HepG2 (cell line): ENCODE measurements around the gene RGL1.

Experiments used
- GTF2F1 ChIP-seq: fragments of 150-350 bp; IDR thresholded peaks from 2 replicates; pipeline ENCODE4 v1.6.1; 2014; ENCODE audit warnings: low read length
- KLF16 ChIP-seq, 2 experiments: sonication (generic) in 1 of 2; formaldehyde crosslinking in 1 of 2; IDR thresholded peaks; 2 replicates each; pipeline versions ENCODE4 v1.6.1 to v1.8.0; 2016 to 2023; ENCODE audit warnings: missing genetic modification reagents in 2 of 2, missing compliant biosample characterization in 1 of 2
- POLR2A ChIP-seq, 2 experiments: IDR thresholded peaks; 2 replicates each; pipeline ENCODE4 v1.6.1; 2011; ENCODE audit warnings: low read depth in 2 of 2, low read length in 2 of 2, mild to moderate bottlenecking in 1 of 2, moderate library complexity in 1 of 2; ENCODE audit not compliant: insufficient read depth in 1 of 2
- RNF2 ChIP-seq: fragments of 450-650 bp; conservative IDR thresholded peaks from 2 replicates; pipeline ENCODE4 v1.6.1; 2016; ENCODE audit warnings: low read depth

DNA sequence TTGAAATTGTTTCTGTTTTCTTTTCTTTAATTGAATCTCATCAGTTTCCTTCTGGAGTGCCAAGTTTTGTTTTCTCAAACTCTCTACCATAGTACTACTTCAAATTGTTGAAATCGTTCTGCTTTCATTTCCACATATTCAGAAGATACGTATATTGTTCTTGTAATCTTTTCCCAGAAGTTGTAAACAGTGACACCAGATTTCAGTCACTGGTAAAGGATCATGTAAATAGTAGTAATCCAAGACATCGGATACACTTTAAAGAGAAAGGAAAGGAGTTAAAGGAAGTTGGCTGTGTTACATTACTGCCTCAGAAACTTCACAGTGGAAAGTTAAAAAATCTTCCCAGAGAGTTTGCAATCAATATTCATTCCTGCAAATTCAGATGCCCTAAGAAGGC, 67.5 kb downstream of the RGL1 start:
- TF ChIP-seq KLF16 (CRISPR knock-in tag; IDR thresholded peaks at IDR 0.05) (no peak), GTF2F1 (no peak), POLR2A (IDR thresholded peaks at IDR 0.05; ENCODE audit: insufficient read depth in 1 of 2, low read depth in 2 of 2, low read length in 2 of 2) (no peak), RNF2 (no peak)
